HG03442 (cell line): ENCODE results near the gene ARID5B.

Experiments used
- ATAC-seq: cut with Tn5 transposase; IDR thresholded peaks from one replicate; pipeline ENCODE4 v1.9.1; 2021; ENCODE audit warnings: mild to moderate bottlenecking, moderate library complexity; ENCODE audit not compliant: unreplicated experiment

The ARID5B gene

GRCh38 chr10:62048919-62049623, 147.6 kb downstream of the ARID5B start:
- ATAC-seq, result peak; percentile 18

GRCh38 chr10:62049624-62050345, 148.3 kb downstream of the ARID5B start:
- no peak for ATAC-seq

- ATAC-seq, result no peak
These were observed 148.9 kb downstream of the ARID5B start for GRCh38 chr10:62050346-62050892.

- ATAC-seq, result peak; percentile 54
These were observed 149.5 kb downstream of the ARID5B start for GRCh38 chr10:62050893-62051433.

GRCh38 chr10:62052276-62052675, 150.8 kb downstream of the ARID5B start:
- ATAC-seq, result no peak

- no peak for ATAC-seq
These were observed 152.4 kb downstream of the ARID5B start for GRCh38 chr10:62053860-62054259.

GRCh38 chr10:62054408-62054807, 152.9 kb downstream of the ARID5B start:
- ATAC-seq, result peak; percentile 33

- peak; percentile 37 for ATAC-seq
These were observed 153.3 kb downstream of the ARID5B start for GRCh38 chr10:62054830-62055229.

- no peak for ATAC-seq
These were observed 154.7 kb downstream of the ARID5B start for GRCh38 chr10:62056219-62056618.

GRCh38 chr10:62056698-62057097, 155.2 kb downstream of the ARID5B start:
- ATAC-seq, result no peak

- ATAC-seq, result no peak
These were observed 155.9 kb downstream of the ARID5B start for GRCh38 chr10:62057359-62057758.

- ATAC-seq, result no peak
These were observed 156.4 kb downstream of the ARID5B start for GRCh38 chr10:62057850-62058249.

GRCh38 chr10:62058476-62058875, 157.0 kb downstream of the ARID5B start:
- no peak for ATAC-seq

- no peak for ATAC-seq
These were observed 157.4 kb downstream of the ARID5B start for GRCh38 chr10:62058896-62059216.

GRCh38 chr10:62059217-62059920, 157.9 kb downstream of the ARID5B start:
- ATAC-seq, result no peak

GRCh38 chr10:62062028-62062427, 160.5 kb downstream of the ARID5B start:
- no peak for ATAC-seq

- ATAC-seq, result no peak
These were observed 161.4 kb downstream of the ARID5B start for GRCh38 chr10:62062752-62063512.

GRCh38 chr10:62063795-62064472, 162.4 kb downstream of the ARID5B start:
- ATAC-seq, result no peak

GRCh38 chr10:62067560-62067959, 166.1 kb downstream of the ARID5B start:
- ATAC-seq, result no peak

- no peak for ATAC-seq
These were observed 167.0 kb downstream of the ARID5B start for GRCh38 chr10:62068464-62068863.
